ENCODE data around the gene CDRT15. TPM values are rescaled to one million over a fixed set of nuclear protein-coding genes. Genes with fewer than 3 reads are reported as not detected.
"Not testable (repeated sequence)": the region's sequence is repeated elsewhere in the genome, so short reads cannot be mapped to it uniquely, and the experiment has no call there.

The CDRT15 gene
- total RNA-seq, result not detected

DNA sequence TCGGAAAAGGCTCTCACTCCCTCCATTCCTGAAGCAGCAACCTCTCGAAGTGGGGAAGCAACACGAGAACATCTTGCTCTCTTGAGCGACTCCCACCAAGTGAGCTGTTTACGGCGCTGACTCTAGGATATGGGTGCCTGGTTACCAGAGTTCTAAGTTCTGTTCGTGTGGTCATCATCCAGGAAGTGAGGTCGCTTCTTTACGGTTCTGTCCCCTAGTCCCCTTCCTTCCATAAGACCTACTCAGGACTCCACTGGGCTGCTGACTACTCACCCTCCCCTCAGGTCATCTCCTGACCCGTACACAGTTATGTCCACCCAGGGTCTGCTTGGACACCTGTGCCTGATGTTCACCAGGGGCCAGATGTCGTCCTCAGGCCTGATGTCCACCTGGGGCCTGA is at the start of gene CDRT15:
TSS of gene CDRT15 (minus strand) at position 101 of the 400 bp plus-strand sequence. CDS start at position 72, 29 bp downstream.
- CTCF ChIA-PET, POLR2A ChIA-PET: not testable (repeated sequence)

DNA sequence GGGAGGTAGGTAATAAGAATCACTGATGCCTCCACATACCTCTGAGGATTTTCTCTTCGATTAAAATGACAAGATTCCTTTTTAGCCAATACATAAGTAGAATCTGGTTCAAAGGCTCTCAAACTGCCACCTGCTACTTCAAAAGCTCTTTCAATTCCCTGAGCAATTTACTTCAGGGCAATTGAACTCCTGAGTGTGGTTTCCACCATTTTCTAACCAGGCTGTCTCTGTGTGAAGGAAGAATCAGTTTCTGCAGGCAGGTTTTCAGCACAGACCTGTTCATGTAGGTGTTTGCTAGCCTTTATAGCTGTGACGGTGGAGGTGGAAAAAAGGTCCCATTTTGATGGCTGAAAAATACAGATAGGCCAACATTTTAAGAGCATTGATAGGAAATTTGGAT is 46.1 kb upstream of the CDRT15 start:
- ChIA-PET CTCF (no interaction called here), POLR2A (no interaction called here)

DNA sequence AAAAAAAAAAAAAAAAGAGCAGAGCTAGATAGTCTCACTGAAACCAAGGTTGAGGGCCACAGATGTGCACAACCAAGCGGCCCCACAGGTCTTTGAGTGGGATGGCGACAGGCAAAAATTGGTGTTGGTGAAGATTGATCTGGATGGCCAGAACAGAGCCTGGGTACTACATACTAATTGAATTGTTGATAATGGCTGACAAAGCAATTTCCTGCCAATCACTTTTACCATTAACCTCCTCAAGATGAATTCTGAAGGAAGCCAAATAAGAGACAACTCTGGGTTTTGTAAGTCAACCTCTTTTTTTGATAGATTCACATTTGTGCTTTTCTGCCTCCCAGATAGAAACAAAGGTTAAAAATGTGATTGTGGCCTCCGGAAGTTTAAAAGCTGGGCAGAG is 44.9 kb upstream of the CDRT15 start:
- ChIA-PET POLR2A (no interaction called here), CTCF (interaction anchor here (0.6 kb wide), 1 partner anchor 793 kb away, joined by 3 read pairs; no protein-coding TSS in a partner anchor)

DNA sequence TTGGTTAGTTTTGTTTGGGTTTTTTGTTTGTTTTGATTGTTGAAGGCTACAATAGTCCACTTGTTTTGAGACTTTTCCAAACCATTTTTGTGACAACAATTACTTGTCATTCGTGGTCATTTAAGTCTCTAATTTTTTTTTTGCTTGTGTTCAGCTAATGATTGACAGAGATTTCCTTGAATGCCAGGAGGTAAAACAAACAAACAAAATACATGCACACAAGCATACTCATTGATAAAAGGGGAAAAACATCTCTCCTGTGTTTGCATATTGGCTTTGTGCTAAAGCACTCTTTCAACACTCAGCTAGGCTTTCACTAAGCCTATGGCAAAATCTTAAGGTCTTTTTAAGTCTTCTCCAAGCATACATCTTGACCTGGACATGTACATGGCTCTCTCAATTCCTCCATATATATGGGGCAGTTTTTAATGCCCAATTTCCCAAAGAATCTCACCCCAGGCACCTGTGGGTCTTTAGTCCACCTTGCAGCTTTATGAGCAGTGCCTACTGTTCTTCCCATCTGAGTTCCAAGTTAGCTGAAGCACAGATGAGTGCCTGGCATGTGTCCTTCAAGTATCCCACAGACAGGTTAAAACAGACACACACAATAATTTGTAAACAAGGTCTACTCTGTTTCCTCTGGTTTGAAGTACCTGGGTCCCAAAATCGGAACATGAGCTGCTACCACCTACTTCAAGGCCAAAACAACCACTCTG is 40.0 kb upstream of the CDRT15 start:
- CTCF ChIA-PET, result no interaction called here
- POLR2A ChIA-PET, result no interaction called here

DNA sequence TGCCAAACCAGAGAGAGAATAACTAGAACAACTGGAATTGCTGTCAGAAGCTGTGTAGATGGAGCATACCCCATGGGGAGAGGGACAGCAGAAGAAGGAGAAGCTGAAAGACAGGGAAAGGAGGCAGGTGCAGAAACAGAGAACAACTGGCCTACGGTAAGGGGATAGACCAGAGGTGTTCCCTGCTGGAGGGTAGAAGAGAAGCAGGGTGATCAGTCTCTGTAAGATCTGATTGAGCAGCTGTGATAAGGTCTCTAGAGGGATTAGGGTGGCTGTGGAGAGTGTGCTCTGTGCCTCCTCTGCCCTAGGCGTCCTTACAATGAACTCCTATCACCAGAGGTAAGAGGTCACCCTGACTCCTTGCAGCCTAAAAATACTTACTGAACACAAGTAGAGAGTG is 33.8 kb upstream of the CDRT15 start:
- POLR2A ChIA-PET, result interaction anchor here (0.6 kb wide), 1 partner anchor 366 kb away, joined by 3 read pairs; no protein-coding TSS in a partner anchor
- CTCF ChIA-PET, result no interaction called here

DNA sequence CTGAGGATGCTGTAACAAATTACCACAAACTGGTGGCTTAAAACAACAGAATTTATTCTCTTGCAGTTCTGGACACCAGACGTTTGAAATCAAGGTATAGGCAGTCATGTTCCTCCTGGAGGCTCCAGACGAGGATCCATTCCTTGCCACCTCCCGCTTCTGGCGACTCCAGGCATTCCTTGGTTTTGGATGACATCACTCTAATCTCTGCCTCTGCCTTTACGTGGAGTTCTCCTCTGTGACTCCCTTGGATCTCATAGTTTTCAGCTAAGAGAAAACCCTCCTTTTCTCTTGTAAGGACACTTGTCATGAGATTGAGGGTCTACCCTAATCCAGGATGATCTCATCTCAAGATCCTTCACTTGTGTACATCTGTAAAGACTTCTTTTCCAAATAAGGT is 32.8 kb upstream of the CDRT15 start:
- ChIA-PET CTCF (no interaction called here), POLR2A (no interaction called here)

- ChIA-PET CTCF (no interaction called here), POLR2A (no interaction called here)
Observed at GRCh38 chr17:14268264-14268663, 31.6 kb upstream of the CDRT15 start.

- CTCF ChIA-PET, result no interaction called here
- POLR2A ChIA-PET, result no interaction called here
Observed at GRCh38 chr17:14261406-14261805, 24.7 kb upstream of the CDRT15 start.

GRCh38 chr17:14245629-14246028 is 9.0 kb upstream of the CDRT15 start:
- ChIA-PET POLR2A (no interaction called here), CTCF (no interaction called here)

GRCh38 chr17:14245002-14245401 is 8.3 kb upstream of the CDRT15 start:
- ChIA-PET CTCF (no interaction called here), POLR2A (no interaction called here)

DNA sequence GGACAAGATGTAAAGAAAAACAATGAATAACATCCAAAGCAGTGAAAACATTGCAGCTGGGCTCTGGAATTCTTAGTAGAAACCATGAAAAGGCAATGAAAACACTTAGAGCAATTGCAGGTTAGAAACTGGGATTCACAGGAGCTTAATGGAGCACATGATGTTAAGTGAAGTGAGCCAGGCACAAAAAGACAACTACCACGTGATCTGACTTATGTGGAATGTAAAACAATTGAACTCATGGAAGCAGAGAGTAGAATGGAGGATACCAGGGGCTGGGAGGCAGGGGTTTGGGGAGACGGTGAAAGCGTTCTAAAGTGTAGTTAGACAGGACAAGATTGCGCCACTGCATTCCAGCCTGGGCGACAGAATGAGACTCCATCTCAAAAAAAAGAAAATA is 2.6 kb upstream of the CDRT15 start:
- POLR2A ChIA-PET, CTCF ChIA-PET: not testable (repeated sequence)

GRCh38 chr17:14236032-14236431 is 630 bp downstream of the CDRT15 start:
- CTCF ChIA-PET, POLR2A ChIA-PET: not testable (repeated sequence)

DNA sequence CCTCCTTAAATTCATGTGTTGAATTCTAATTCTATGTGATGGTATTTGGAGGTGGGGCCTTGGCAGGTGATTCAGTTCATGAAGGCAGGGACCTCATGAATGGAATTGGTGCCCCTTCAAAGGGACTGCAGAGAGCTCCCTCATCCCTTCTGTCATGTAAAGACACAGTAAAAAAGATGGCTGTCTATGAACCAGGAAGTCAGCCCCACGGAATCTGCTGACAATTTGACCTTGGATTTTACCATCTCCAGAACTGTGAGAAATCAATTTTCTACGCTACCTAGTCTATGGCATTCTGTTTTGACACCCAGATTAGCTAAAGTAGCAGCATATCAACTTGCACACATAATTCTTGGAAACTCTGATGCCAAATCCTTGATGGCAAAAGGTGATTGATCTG is 1.6 kb downstream of the CDRT15 start:
- CTCF ChIA-PET, POLR2A ChIA-PET: not testable (repeated sequence)

GRCh38 chr17:14231187-14231586 is 5.5 kb downstream of the CDRT15 start:
- CTCF ChIA-PET, POLR2A ChIA-PET: not testable (repeated sequence)

GRCh38 chr17:14228903-14229302 is 7.8 kb downstream of the CDRT15 start:
- POLR2A ChIA-PET, result no interaction called here
- CTCF ChIA-PET, result no interaction called here

GRCh38 chr17:14227052-14227451 is 9.6 kb downstream of the CDRT15 start:
- CTCF ChIA-PET, result no interaction called here

GRCh38 chr17:14225254-14225980 is 11.2 kb downstream of the CDRT15 start:
- POLR2A ChIA-PET, result no interaction called here
- CTCF ChIA-PET, result no interaction called here

More at GRCh38 chr17:14227052-14227451, 9.6 kb downstream of the CDRT15 start:
- POLR2A ChIA-PET, result no interaction called here

- CTCF ChIA-PET, result no interaction called here
- POLR2A ChIA-PET, result interaction anchor here (0.6 kb wide), 1 partner anchor 73 kb away, joined by 3 read pairs; no protein-coding TSS in a partner anchor
Observed at GRCh38 chr17:14222611-14223010, 14.1 kb downstream of the CDRT15 start.

DNA sequence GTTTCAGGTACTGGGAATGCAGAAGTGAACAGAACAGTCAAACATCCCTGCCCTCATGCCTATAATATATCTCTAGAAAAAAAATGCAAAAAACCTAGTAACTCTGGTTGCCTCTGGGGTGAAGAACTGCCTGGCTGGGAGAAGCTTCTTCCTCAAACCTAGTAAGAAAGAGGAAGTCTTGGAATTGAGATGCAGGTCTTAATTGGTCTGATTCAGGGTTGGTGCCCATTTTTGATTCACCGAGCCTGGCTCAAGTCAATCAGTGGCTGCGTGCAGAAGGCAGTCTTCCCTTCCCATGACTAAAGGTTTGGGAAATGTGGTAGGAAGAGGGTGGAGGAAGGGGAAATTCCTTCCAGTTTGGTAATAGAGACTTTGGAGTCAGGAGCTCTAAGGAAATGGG is 22.4 kb downstream of the CDRT15 start:
- POLR2A ChIA-PET, result no interaction called here
- CTCF ChIA-PET, result no interaction called here

DNA sequence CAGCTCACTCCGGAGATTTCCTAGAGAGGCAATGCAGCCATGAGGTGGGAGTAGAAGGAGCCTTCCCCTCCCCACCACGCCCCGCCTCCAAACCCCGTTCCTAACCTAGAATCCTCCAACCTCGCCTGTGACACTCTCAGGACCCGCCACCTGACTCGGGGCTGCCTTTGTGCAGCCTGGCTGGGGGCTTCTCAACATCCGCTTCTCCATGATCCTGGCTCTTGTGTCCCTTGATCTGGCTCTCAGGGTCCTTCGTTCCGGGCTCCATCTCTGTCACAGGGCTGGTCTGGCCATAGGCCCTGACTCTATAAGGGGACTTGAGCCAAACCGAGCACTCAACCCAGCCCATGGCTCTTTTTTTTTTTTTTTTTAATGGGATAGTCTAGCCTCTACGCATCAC is 24.3 kb downstream of the CDRT15 start:
- POLR2A ChIA-PET, result no interaction called here

DNA sequence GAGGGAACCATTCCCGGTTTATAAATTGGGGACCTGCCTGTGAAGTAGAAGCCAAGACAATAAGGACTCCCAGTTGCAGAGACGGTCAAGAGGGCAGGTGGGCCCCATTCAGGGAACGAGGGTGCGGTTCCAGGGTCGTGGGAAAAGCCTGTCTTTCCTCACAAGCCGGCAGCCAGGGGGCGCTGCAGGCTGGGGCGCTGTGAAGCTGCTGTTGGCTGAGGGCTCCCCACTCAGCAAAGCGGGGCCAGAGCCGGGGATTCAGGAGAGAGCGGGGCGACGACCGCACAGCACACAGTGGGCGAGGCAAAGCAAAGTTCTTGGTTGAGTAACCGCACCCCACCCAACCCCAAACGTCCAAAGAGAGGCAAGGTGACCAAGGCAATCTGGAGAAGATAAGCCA is 24.9 kb downstream of the CDRT15 start:
- ChIA-PET CTCF (interaction anchor here (1.5 kb wide), 1 partner anchor 9 kb away, joined by 4 read pairs; no protein-coding TSS in a partner anchor), POLR2A (no interaction called here)

More for the DNA sequence above, 24.3 kb downstream of the CDRT15 start:
- CTCF ChIA-PET, result interaction anchor here (1.5 kb wide), 1 partner anchor 9 kb away, joined by 4 read pairs; no protein-coding TSS in a partner anchor
